AG08396 (cell line): ENCODE data around the gene AGL.
"Not testable (repeated sequence)": the region's sequence is repeated elsewhere in the genome, so short reads cannot be mapped to it uniquely, and the experiment has no call there.

ENCODE experiments used
- DNase-seq: peaks from one replicate; pipeline ENCODE4 v3.0.0; 2012; ENCODE audit warnings: low spot score, mixed read lengths

Gene AGL

DNA sequence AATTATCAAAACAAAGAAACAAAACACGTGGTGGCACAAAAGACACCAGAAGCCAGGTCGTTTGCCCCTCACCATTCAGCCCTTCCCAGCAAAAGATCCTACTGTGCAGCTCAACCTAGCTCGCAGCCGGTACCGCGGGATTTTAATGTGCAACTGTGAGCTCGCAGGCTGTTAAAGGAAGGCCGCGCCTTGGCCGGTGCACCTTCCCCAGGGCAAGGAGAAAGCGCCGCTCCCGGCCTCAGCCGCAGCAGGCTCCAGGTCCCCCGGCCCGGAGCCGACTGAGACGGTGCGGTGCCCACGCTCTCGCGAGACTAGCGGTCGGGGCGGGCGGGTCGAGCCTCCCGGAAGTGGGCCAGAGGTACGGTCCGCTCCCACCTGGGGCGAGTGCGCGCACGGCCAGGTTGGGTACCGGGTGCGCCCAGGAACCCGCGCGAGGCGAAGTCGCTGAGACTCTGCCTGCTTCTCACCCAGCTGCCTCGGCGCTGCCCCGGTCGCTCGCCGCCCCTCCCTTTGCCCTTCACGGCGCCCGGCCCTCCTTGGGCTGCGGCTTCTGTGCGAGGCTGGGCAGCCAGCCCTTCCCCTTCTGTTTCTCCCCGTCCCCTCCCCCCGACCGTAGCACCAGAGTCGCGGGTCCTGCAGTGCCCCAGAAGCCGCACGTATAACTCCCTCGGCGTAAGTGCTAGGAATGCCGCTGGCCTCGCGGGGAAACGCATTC is at the start of gene AGL:
AGL (plus strand) TSS at position 618 of the 715 bp plus-strand sequence. CDS start 682 bp downstream, outside the sequence.
- peak; percentile 90 for DNase-seq

DNA sequence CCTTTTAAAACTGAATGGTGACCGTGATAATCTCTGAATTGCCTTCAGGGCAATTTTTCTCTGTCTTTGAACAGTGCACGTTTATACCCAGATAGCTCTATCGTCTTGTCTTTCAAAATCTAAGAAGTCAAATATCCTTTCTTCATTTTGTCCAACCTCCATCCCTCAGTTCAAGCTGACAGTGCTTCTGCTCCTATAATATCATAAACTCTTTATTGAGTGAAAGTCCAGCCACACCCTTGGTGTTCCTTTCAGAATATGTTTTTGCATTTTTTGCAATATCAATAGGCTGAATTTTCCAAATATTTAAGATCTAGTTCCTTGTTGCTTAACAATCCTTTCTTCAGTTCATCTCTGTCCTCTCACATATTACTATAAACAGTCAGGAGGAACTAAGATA is 48.6 kb upstream of the AGL start:
- DNase-seq: no peak

DNA sequence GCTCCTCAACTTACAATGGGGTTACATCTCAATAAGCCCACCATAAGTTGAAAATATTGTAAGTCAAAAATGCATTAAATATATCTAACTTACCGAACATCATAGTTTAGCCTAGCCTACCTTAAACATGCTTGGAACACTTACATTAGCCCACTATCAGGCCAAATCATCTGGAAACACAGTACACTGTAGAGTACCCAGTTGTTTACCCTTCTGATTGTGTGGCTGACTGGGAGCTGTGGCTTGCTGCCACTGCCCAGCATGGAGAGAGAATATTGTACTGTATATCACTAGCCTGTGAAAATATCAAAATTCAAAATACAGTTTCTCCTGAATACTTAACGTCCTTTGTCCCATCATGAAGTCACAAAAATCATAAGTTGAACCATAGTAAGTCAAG is 43.3 kb upstream of the AGL start:
- no peak for DNase-seq

DNA sequence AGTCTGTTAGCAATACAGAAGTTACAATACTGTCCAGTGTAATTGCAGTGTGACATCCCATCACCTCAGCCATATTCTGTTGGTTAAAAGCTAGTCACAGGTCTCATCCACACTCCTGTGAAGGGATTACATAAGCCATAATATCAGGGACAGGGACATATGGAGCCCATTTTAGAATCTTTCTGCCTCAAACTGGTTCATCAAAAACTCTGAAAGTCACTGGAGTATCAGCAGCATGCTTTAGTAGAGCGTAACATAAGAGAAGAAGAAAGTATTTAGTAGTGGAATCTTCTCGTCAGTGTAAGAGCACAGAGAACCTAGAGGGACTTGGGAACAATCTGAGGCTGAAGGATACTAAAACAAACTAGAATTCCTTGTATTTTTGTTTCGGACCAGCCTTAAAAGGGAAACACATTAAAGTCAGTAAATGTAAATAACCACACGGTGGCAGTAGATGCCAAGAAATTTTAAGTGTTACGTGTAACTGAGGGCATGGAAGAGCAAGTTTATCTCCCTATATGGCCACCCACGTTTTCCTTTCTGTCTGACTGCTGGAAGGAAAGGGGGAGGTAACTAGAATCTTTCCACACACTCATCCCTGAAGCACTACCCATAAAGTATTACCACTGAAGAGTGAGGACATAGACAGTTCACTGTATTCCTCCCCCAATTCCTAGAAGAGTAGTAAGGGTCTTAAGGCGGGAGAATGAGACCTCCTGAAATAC is 41.6 kb upstream of the AGL start:
- peak; percentile 76 for DNase-seq

DNA sequence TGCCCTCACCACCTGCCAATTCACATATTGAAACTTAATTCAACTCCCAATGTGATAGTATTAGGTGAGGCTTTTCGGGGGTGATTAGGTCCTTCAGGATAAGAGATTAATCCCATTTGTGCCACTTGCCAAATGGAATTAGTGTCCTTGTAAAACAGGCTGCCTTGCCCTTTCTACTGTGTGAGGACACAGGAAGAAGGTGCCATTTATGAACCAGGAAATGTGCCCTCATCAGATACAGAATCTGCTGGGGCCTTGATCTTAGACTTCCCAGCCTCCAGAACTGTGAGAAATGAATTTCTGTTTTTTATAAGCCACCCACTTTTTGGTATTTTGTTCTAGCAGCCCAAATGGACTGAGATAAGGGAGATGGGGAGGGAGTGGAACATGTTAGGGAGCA is 39.1 kb upstream of the AGL start:
- DNase-seq: no peak

DNA sequence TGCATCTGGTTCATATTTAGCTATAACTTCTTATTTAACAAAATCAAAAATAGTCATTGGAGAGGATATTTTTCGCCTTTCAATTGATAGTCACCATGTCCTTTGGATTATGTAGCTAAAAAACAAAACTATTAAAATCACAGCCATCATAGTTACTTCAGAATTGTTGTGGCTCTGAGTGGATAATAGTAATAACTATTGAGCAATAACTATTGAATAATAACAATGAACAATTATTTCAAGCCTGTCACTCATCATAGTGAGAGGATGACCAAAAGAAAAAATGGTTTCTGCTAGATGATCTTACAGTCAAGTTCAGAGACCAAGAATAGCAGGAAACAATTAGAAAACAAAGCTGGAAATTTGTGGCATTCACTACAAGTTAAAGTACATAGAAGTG is 38.4 kb upstream of the AGL start:
- no peak for DNase-seq

DNA sequence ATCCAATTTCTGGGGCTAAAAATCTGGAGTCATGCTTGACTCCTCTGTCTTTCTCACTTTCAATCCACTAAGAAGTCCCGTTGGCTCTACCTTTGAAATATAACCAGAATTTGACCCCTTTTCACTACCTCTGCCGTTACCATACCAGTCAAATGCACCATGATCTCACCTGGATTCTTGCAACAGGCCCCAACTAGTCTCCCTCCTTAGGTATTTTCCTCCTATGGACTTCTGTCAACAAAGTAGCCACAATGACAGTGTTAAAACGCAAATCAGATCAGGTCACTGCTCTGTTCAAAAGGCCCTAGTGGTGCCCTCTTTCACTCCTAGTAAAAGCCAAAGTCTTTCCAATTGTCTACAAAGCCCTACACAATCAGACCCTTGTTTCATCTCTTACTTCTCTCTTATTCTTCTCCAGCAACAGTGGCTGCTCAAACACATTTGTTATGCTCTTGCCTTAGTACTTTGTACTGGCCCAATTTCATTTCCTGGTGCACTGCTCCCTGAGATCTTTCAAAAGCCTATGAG is 35.7 kb upstream of the AGL start:
- no peak for DNase-seq

DNA sequence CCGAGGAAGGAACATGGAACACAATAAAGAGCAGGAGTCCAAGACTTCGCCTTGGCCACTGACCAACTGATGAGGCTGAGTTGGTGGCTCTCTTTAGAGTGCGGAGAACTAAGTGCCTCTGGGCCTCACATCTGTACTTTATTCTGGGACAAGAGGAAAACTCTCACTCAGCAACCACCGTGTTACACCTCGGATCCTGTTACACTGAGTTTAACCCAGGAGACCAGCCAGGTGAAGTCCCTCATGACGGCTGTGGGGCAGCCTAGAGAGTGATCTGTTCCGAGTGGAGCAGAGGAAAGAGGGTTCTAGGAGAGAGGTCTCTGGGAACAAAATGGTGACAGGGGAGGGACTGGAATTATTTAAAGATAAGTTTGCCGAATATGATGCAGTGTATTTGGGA is 33.5 kb upstream of the AGL start:
- DNase-seq: no peak

DNA sequence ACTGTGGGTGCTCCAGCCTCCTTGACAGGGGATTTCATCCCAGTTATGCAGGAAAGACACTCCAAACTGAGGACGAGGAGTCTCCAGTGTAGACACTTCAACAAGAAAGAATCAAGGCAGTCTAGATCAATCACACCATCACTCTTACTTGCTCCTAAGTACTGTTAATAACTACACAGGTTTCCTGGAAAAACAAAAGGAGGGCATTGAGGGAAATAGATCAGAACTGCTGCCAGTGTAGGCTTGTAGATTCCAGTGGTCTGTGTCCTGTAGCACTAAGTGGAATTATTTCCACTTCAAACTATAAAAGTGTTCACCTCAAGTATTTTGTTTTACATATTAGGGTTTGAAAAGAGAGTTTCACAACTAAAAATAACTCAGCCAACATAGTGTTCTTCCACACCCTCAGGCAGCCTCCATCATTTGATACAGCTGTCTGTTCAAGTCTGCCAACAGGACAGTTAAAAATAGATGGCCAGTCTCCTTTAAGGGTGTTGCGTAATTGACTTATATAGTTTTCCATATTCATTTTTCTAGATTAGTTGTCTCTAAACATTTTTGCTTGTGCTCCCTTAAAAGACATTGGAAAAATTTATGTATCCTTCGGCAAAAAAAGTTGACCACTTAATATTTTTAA is 32.0 kb upstream of the AGL start:
- no peak for DNase-seq

DNA sequence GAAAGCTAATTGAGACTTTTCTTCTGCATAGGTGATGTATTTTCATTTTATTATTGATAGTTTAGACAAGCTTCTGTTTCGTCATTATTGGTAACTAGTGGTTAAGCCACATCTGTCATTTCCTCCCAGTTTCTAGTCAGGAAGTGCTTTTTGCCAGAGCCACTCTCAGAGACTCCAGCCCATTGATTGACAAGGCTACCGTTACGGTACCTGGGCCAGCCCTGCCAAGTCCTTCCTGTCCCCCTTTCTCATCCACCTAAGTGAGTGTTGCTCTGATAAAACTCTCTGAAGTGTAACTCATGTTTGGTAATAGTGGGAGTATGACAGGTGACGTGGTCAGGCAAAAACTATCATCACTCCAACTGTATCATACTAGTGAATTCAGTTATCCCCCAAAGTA is 29.6 kb upstream of the AGL start:
- no peak for DNase-seq

DNA sequence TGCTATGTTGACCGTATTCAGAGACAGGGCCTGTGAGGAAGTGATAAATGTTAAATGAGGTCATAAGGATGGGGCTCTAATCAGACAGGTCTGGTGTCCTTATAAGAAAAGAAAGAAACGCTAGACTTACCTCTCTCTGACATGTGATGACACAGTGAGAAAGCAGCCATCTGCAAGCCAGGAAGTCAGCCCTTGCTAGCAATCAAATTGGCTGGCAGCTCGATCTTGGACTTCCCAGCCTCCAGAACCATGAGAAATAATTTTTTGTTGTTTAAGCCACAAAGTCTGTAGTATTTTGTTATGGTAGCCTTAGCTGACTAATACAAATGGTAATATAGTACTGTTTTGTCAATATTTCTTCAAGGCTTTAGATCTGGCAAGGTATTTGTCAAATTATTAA is 25.1 kb upstream of the AGL start:
- DNase-seq: no peak

DNA sequence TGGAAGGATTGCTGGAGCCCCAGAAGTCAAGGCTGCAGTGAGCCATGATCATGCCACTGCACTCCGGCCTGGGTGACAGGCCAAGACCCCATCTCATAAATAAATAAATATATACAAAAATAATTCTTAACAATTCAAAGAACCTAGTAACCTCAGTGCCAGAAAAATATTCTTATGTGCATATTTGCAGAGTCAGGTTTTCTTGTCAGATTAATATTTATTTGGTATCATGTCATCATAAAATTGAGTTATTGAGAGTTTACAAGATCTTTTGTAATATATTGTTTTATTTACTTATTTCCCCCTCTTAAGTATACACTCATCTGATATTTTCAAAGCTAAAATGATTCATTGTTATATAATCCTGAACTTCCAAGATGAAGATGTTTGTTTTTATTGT is 24.5 kb upstream of the AGL start:
- no peak for DNase-seq

DNA sequence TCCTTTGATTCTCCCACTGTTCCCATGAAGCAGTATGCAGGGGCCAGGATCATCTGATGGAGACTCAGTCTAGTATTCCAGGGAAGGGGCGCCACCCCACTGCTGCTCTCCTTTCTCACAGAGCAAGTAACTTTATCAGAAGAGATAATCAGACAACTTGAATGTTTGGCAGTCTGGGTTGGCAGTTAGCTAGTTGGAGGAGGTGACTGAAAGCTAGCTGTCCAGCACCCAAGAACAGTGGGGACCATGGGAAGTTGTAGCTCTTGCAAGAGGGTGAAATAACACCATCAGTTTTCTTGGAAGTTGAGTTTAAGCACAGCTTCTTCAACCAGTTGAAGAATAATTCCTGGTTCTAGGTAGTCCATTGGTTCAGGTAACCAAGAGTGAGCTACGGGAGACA is 22.2 kb upstream of the AGL start:
- DNase-seq: no peak

DNA sequence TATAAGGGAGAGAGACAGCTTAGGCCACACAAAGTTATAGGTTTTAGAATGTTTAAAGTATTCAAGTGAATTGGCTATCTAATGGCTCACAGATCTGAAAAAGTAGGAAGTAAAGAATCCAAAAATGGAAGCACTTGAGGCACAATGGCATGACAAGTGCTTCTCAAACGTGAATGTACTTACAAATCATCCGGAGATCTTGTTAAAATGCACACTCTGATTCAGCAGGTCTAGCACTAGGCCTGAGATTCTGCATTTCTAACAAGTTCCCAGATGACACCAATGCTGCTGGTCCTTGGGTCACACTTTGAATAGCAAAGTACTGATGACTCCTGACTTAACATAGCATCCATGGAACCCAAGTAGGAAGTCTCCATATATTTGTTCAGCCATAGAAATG is 20.9 kb upstream of the AGL start:
- DNase-seq: no peak

DNA sequence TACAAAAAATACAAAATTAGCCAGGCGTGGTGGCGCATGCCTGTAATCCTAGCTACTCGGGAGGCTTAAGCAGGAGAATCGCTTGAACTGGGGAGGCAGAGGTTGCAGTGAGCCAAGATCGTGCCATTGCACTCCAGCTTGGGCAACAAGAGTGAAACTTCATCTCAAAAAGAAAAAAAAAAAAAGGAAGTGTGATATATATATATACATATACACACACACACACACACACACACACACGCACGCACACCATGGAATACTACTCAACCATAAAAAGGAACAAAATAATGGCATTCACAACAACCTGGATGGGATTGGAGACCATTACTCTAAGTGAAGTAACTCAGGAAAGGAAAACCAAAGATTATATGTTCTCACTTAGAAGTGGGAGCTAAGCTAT is 16.2 kb upstream of the AGL start:
- not testable (repeated sequence) for DNase-seq

DNA sequence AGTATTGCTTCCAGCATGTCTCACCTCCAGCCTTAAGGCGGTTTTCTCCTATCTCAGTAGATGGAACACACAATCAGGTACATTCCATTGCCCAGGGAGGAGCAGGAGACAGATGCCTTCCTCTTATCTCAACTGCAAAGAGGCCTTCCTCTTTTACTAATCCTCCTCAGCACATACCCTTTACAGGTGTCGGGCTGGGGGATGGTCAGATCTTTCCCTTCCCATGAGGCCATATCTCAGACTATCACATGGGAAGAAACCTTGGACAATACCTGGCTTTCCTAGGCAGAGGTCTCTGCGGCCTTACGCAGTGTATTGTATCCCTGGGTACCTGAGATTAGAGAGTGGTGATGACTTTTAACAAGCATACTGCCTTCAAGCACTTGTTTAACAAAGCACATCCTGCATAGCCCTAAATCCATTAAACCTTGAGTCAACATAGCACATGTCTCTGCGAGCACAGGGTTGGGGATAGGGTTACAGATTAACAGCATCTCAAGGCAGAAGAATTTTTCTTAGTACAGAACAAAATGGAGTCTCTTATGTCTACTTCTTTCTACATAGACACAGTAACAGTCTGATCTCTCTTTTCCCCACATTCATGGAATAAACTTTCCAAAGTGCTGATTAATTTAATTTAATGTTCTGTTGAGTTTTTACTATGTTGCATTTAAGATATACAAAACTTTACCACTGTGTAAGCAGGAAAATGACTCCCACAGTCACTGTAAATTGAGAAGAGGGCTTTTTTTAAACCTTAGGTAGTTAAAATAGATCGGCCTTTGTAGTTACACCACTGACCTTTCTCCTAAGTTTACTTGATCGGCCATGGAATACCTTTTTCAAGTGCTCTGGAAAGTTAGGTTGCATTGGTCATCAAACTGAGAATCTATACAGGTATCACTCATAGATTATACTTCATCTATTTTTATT is 13.7 kb upstream of the AGL start:
- not testable (repeated sequence) for DNase-seq

DNA sequence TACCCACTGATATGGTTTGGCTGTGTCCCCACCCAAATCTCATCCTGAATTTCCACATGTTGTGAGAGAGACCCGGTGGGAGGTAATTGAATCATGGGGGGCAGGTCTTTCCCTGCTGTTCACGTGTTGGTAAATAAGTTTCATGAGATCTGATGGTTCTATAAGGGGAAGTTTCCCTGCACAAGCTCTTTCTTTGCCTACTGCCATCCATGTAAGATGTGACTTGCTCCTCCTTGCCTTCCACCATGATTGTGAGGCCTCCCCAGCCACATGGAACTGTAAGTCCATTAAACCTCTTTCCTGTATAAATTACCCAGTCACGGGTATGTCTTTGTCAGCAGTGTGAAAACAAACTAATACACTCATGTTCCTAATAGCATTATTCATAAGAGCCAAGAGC is 9.8 kb upstream of the AGL start:
- not testable (repeated sequence) for DNase-seq

DNA sequence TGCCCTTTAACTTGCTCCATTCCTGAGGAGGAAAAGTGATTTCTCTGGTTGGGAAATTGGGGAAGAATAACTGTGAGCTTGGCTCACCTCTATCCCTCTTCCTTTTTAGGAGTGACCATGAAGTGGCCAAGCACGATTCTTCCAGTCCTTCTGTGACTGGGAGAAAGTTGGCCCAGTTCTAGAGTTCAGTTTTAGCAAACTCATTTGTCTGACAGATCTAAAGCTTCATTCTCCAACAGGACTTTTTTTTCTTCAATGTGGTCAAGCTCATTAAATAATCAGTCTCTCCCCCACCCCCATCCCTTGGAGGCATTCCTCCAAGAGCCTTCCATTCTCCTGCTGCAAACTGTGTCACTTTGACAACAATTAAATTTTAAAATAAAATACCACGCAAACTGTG is 6.4 kb upstream of the AGL start:
- DNase-seq: no peak

DNA sequence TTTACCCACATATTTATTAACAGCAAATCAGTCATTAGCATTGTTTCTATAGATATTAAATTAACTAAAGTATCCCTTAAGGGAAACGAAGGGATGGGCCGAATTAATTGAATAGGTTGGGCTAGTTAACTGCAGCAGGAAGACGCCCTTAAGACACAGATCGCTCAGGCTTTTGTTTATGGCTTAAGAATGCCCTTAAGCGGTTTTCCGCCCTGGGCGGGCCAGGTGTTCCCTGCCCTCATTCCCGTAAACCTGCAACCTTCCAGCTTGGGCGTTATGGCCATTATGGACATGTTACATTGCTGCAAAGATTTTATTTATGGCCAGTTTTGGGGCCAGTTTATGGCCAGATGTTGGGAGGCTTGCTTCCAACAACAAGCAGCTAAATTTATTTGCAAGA is 5.0 kb upstream of the AGL start:
- not testable (repeated sequence) for DNase-seq

DNA sequence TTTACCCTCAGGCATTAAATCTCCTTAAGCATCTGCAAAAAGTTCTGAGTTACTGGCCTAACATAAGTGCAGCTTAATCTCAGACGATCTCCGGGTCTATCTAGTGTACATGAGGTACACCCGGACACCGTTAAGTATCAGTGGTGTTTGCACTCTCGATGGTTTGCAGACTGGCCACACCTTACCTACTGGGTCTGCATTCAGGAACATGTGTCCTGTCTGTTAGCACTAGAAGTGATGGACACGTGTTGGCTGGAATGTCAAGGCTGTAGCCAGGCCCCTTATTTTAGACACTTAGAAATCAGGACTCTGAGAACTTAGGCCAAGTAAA is 783 bp upstream of the AGL start:
- no peak for DNase-seq

DNA sequence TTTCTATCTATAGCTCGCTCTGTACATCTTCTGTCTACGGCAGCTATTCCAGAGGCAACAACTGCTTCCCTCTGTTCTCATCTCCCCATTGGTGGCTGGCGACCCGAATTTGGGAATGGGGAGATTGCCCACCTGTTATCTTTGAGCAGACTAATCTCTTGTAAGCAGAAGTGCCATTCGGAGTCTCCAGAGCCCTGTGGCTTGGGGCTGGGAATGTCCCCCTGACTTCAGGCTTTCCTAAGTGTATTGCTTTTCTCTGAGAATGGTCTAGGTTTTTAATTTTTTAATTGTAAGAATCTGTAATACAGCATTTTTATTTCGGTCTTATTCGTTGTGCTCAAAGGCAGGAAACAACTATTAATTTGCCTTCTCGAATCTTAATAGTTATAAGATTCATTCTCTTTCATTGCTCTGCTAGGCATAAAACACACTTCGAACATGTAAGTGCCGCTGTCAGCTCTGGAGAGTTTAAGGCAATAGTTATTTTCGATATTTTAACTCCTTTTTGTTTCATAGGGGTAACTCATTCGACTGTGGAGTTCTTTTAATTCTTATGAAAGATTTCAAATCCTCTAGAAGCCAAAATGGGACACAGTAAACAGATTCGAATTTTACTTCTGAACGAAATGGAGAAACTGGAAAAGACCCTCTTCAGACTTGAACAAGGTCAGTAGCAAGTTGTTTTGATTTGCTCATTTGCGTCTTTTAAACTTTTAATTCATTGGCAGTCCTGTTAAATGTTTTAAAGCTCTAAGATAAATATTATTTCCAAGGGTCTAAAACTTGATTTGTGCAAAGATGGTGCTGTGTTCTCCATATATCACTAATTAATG is 514 bp downstream of the AGL start:
- DNase-seq: no peak
